ENCODE results near the gene EFNB2.

The EFNB2 gene

DNA sequence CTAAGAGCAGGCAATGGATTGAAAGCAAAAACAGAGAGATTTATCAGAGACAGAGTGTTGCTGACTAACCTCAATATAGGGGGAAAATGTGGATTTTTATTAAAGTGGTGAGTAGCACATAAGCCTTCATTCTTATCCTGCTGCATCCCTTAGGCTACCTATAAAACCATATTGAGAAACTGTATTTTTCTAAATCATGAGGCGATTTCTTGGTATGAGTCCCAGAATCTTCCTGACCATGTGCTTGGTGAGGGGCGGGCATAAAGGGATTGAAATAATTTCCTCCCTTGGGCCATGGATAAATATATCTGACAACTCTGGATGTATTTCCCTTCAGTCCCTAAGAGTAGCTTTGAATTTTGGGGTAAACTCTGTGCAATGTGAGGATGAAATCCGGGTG lies 72.8 kb downstream of the EFNB2 start:
- Histone ChIP-seq H3K4me3 (ENCODE audit: insufficient read depth, low read depth, low read length, poor library complexity, severe bottlenecking) (no peak overlapping the region), H3K4me1 (ENCODE audit: control insufficient read depth, insufficient read depth, low read length, poor library complexity, severe bottlenecking) (no peaks in the 10 kb centered on the region), H3K9me3 (ENCODE audit: control insufficient read depth, low read length) (no peaks in the 10 kb centered on the region), H3K36me3 (ENCODE audit: control insufficient read depth, insufficient read depth, low read length) (no peaks in the 10 kb centered on the region), H3K27ac (ENCODE audit: insufficient read depth, low read length, poor library complexity, severe bottlenecking) (no peak overlapping the region), H3K27me3 (replicated peaks; ENCODE audit: control insufficient read depth, insufficient read depth, low read length, poor library complexity, severe bottlenecking) (no peaks in the 10 kb centered on the region)
- no peak for DNase-seq

DNA sequence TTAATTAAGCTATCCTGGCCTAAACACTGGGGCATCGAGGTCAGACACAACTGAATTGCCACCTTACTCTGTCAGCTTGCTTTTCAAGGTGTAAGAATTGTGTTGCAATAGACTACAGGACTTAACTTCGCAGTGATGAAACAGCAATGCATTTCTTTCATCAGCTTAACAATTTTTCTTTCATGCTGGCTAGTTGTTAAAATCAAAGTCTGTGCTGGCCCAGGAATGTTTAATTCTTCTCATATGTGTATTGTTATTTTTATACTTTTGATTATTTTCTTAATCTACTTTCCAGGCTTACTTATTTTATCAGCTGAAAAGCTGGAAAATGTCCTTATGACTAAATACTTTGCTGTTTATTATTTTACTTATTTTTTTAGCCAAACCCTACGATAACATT lies 79.7 kb downstream of the EFNB2 start:
- Histone ChIP-seq H3K4me1 (ENCODE audit: control insufficient read depth, insufficient read depth, low read length, poor library complexity, severe bottlenecking) (no peaks in the 10 kb centered on the region), H3K27me3 (replicated peaks; ENCODE audit: control insufficient read depth, insufficient read depth, low read length, poor library complexity, severe bottlenecking) (no peaks in the 10 kb centered on the region), H3K4me3 (ENCODE audit: insufficient read depth, low read depth, low read length, poor library complexity, severe bottlenecking) (no peak overlapping the region), H3K9me3 (ENCODE audit: control insufficient read depth, low read length) (no peaks in the 10 kb centered on the region), H3K27ac (ENCODE audit: insufficient read depth, low read length, poor library complexity, severe bottlenecking) (no peak overlapping the region), H3K36me3 (ENCODE audit: control insufficient read depth, insufficient read depth, low read length) (no peaks in the 10 kb centered on the region)
- no peak for DNase-seq

DNA sequence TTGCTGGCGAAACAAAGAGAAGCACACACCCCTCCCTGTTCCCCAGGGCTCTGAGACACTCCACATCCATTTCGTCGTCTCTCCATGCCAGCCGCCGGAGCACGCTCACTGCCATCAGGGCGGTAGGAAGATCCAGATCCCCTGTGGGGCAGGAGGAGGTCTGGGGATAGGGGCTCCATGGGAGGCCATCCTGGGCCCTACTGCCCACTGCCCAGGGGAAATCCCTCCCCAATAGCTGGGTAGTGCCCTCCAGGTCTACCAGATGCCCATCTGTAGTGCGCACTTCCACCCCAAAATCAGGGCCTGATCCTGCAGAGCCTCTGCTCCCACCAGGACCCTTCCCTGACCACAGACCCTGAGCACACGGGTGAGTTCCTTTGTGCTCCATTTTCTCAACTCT lies 80.3 kb downstream of the EFNB2 start:
- H3K4me1 ChIP-seq (ENCODE audit: control insufficient read depth, insufficient read depth, low read length, poor library complexity, severe bottlenecking): no peaks in the 10 kb centered on the region
- H3K4me3 ChIP-seq (ENCODE audit: insufficient read depth, low read depth, low read length, poor library complexity, severe bottlenecking): no peak overlapping the region
- no peaks in the 10 kb centered on the region for H3K36me3 ChIP-seq (ENCODE audit: control insufficient read depth, insufficient read depth, low read length)
- no peak for DNase-seq
- no peak overlapping the region for H3K27ac ChIP-seq (ENCODE audit: insufficient read depth, low read length, poor library complexity, severe bottlenecking)
- H3K27me3 ChIP-seq (replicated peaks; ENCODE audit: control insufficient read depth, insufficient read depth, low read length, poor library complexity, severe bottlenecking): no peaks in the 10 kb centered on the region
- no peaks in the 10 kb centered on the region for H3K9me3 ChIP-seq (ENCODE audit: control insufficient read depth, low read length)

DNA sequence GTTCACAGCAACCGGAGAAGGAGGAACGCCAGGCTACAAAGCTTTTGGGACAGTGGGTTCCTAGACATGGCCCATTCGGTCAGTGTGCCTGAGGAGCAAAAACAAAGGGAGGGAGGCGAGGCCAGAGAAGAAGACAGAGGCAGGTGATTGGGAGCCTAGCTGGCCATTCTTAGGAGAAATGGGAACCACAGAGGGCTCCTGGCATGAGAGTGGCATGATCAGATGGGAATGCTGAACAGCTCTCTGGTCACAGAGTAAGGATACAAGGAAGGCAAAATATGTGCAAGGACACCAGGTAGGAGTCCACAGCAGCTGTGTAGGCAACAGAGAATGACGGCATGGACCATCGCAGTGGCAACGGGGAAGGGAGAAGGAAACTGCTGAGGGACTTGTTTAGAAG lies 82.4 kb downstream of the EFNB2 start:
- no peak overlapping the region for H3K4me3 ChIP-seq (ENCODE audit: insufficient read depth, low read depth, low read length, poor library complexity, severe bottlenecking)
- no peak overlapping the region for H3K27ac ChIP-seq (ENCODE audit: insufficient read depth, low read length, poor library complexity, severe bottlenecking)
- DNase-seq: no peak
- H3K27me3 ChIP-seq (replicated peaks; ENCODE audit: control insufficient read depth, insufficient read depth, low read length, poor library complexity, severe bottlenecking): no peaks in the 10 kb centered on the region
- no peaks in the 10 kb centered on the region for H3K4me1 ChIP-seq (ENCODE audit: control insufficient read depth, insufficient read depth, low read length, poor library complexity, severe bottlenecking)
- no peaks in the 10 kb centered on the region for H3K36me3 ChIP-seq (ENCODE audit: control insufficient read depth, insufficient read depth, low read length)
- no peaks in the 10 kb centered on the region for H3K9me3 ChIP-seq (ENCODE audit: control insufficient read depth, low read length)

- Histone ChIP-seq H3K27ac (ENCODE audit: insufficient read depth, low read length, poor library complexity, severe bottlenecking) (no peak overlapping the region), H3K4me3 (ENCODE audit: insufficient read depth, low read depth, low read length, poor library complexity, severe bottlenecking) (no peak overlapping the region), H3K36me3 (ENCODE audit: control insufficient read depth, insufficient read depth, low read length) (no peaks in the 10 kb centered on the region), H3K4me1 (ENCODE audit: control insufficient read depth, insufficient read depth, low read length, poor library complexity, severe bottlenecking) (no peaks in the 10 kb centered on the region), H3K27me3 (replicated peaks; ENCODE audit: control insufficient read depth, insufficient read depth, low read length, poor library complexity, severe bottlenecking) (no peaks in the 10 kb centered on the region), H3K9me3 (ENCODE audit: control insufficient read depth, low read length) (no peaks in the 10 kb centered on the region)
- DNase-seq: no peak
Observed at GRCh38 chr13:106450991-106451390, 84.5 kb downstream of the EFNB2 start.

DNA sequence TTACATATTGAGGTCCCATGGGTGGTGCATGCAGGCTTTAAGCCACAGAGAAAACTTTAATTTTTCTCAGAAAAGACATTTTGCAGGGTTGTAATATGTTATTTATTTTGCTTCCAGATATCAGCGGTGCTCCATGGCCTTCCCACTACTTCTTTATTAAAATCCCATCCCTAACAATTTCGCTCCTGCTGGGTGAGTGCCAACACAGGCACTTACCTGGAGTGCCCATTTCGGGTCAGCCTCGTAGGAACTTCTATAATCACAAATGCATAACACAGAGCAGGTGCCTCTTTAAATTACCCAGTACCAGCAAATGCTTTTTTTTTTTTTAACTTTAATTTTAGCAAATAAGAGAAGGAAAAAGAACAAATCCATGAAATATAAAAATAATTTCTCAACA lies 86.4 kb downstream of the EFNB2 start:
- Histone ChIP-seq H3K9me3 (ENCODE audit: control insufficient read depth, low read length) (no peaks in the 10 kb centered on the region), H3K27ac (ENCODE audit: insufficient read depth, low read length, poor library complexity, severe bottlenecking) (no peak overlapping the region), H3K27me3 (replicated peaks; ENCODE audit: control insufficient read depth, insufficient read depth, low read length, poor library complexity, severe bottlenecking) (no peaks in the 10 kb centered on the region), H3K4me1 (ENCODE audit: control insufficient read depth, insufficient read depth, low read length, poor library complexity, severe bottlenecking) (no peaks in the 10 kb centered on the region), H3K4me3 (ENCODE audit: insufficient read depth, low read depth, low read length, poor library complexity, severe bottlenecking) (no peak overlapping the region), H3K36me3 (ENCODE audit: control insufficient read depth, insufficient read depth, low read length) (no peaks in the 10 kb centered on the region)
- no peak for DNase-seq

- Histone ChIP-seq H3K27me3 (replicated peaks; ENCODE audit: control insufficient read depth, insufficient read depth, low read length, poor library complexity, severe bottlenecking) (no peaks in the 10 kb centered on the region), H3K9me3 (ENCODE audit: control insufficient read depth, low read length) (no peaks in the 10 kb centered on the region), H3K36me3 (ENCODE audit: control insufficient read depth, insufficient read depth, low read length) (no peaks in the 10 kb centered on the region), H3K27ac (ENCODE audit: insufficient read depth, low read length, poor library complexity, severe bottlenecking) (no peak overlapping the region), H3K4me3 (ENCODE audit: insufficient read depth, low read depth, low read length, poor library complexity, severe bottlenecking) (no peak overlapping the region), H3K4me1 (ENCODE audit: control insufficient read depth, insufficient read depth, low read length, poor library complexity, severe bottlenecking) (no peaks in the 10 kb centered on the region)
- DNase-seq: no peak
Observed at GRCh38 chr13:106445996-106446395, 89.5 kb downstream of the EFNB2 start.

DNA sequence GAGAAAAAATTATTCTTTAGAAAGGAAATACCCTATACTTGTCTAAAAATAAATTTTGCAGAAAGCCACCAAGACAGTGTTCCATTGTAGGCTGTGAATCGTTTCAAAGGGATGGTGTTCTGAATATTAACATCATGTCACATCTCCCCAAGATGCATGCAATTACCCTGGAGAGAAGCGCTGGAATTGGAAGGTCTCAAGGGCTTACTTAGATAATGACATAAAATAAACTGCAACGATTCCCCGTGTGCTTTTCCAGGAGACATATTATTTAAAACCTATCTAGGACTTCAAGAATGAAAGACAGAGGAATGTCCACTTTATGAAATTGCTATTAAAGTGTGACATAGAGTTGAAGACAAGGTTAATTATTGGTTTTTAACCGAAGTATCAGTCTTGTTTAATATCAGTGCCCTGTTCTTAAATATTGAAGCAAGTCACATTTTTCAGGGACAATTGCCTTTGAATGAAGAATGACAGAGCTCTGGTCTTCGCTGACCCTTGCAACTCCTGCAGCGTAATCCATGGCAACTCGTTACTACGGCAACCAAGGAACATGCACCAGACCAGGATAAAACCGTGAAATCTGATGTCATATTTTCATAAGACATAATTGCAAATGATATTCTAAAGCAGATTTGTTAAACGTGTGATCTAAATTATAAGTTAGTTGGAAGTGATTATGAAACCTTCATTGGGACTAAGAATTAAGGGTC lies 91.7 kb downstream of the EFNB2 start:
- Histone ChIP-seq H3K27ac (ENCODE audit: insufficient read depth, low read length, poor library complexity, severe bottlenecking) (no peak overlapping the region), H3K36me3 (ENCODE audit: control insufficient read depth, insufficient read depth, low read length) (no peaks in the 10 kb centered on the region), H3K4me1 (ENCODE audit: control insufficient read depth, insufficient read depth, low read length, poor library complexity, severe bottlenecking) (no peaks in the 10 kb centered on the region), H3K4me3 (ENCODE audit: insufficient read depth, low read depth, low read length, poor library complexity, severe bottlenecking) (no peak overlapping the region), H3K27me3 (replicated peaks; ENCODE audit: control insufficient read depth, insufficient read depth, low read length, poor library complexity, severe bottlenecking) (no peaks in the 10 kb centered on the region), H3K9me3 (ENCODE audit: control insufficient read depth, low read length) (no peaks in the 10 kb centered on the region)
- no peak for DNase-seq

DNA sequence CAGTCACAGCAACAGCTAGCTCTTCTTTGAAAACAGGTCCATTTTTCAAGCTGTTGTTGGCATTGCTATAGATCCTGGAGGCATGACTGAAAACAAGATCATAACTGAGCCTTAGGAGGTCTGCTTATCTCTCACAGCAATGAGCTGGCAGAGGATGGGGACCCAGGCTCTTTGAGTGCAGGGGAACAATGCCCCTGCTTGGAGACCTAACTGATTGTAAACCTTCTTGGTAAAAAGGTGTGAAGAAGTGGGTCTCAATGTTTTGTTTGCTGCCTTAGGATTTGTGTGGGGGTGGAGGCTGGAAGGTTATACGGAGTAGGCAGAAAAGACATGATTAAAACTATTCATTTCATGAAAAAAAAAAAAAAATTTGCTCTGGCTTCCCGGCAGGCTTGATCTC lies 94.6 kb downstream of the EFNB2 start:
- Histone ChIP-seq H3K27ac (ENCODE audit: insufficient read depth, low read length, poor library complexity, severe bottlenecking) (no peak overlapping the region), H3K9me3 (ENCODE audit: control insufficient read depth, low read length) (no peaks in the 10 kb centered on the region), H3K36me3 (ENCODE audit: control insufficient read depth, insufficient read depth, low read length) (no peaks in the 10 kb centered on the region), H3K27me3 (replicated peaks; ENCODE audit: control insufficient read depth, insufficient read depth, low read length, poor library complexity, severe bottlenecking) (no peaks in the 10 kb centered on the region), H3K4me1 (ENCODE audit: control insufficient read depth, insufficient read depth, low read length, poor library complexity, severe bottlenecking) (no peaks in the 10 kb centered on the region), H3K4me3 (ENCODE audit: insufficient read depth, low read depth, low read length, poor library complexity, severe bottlenecking) (no peak overlapping the region)
- no peak for DNase-seq
